ENCODE results near the gene COPA.

Gene COPA

GRCh38 chr1:160260406-160261382 is 82.4 kb downstream of the COPA start:
- Histone ChIP-seq H3K36me3 (no peaks in the 10 kb centered on the region), H3K9me3 (no peaks in the 10 kb centered on the region), H3K27me3 (no peaks in the 10 kb centered on the region), H3K27ac (peak overlapping the region; percentile 92), H3K4me1 (ENCODE audit: control insufficient read depth in 1 of 2, insufficient read depth in 1 of 2, low read depth in 1 of 2, low read length in 1 of 2) (peaks cover 14 to 21% of the 10 kb centered on the region in 2 experiments), H3K4me3 (ENCODE audit: low read depth in 1 of 2, low read length in 1 of 2) (peak overlapping the region; percentile 72 to 83)
- TF ChIP-seq CTCF (IDR thresholded peaks at IDR 0.05): no peak

GRCh38 chr1:160258177-160258798 is 84.8 kb downstream of the COPA start:
- Histone ChIP-seq H3K4me3 (ENCODE audit: low read depth in 1 of 2, low read length in 1 of 2) (no peak overlapping the region), H3K27ac (no peak overlapping the region), H3K27me3 (no peaks in the 10 kb centered on the region), H3K36me3 (peaks cover 4% of the 10 kb centered on the region), H3K9me3 (no peaks in the 10 kb centered on the region), H3K4me1 (ENCODE audit: control insufficient read depth in 1 of 2, insufficient read depth in 1 of 2, low read depth in 1 of 2, low read length in 1 of 2) (peaks cover 14 to 21% of the 10 kb centered on the region in 2 experiments)
- no peak for TF ChIP-seq CTCF (IDR thresholded peaks at IDR 0.05)

- Histone ChIP-seq H3K27me3 (no peaks in the 10 kb centered on the region), H3K27ac (no peak overlapping the region), H3K4me1 (ENCODE audit: control insufficient read depth in 1 of 2, insufficient read depth in 1 of 2, low read depth in 1 of 2, low read length in 1 of 2) (peaks cover 14 to 16% of the 10 kb centered on the region in 2 experiments), H3K36me3 (peaks cover 4% of the 10 kb centered on the region), H3K9me3 (no peaks in the 10 kb centered on the region), H3K4me3 (ENCODE audit: low read depth in 1 of 2, low read length in 1 of 2) (no peak overlapping the region)
- no peak for TF ChIP-seq CTCF (IDR thresholded peaks at IDR 0.05)
These were observed 85.5 kb downstream of the COPA start for GRCh38 chr1:160257411-160258015.

GRCh38 chr1:160256396-160257046 is 86.5 kb downstream of the COPA start:
- Histone ChIP-seq H3K4me1 (ENCODE audit: control insufficient read depth in 1 of 2, insufficient read depth in 1 of 2, low read depth in 1 of 2, low read length in 1 of 2) (peaks cover 10% of the 10 kb centered on the region in 2 experiments), H3K4me3 (ENCODE audit: low read depth in 1 of 2, low read length in 1 of 2) (no peak overlapping the region), H3K9me3 (no peaks in the 10 kb centered on the region), H3K27ac (no peak overlapping the region), H3K27me3 (no peaks in the 10 kb centered on the region), H3K36me3 (peaks cover 10% of the 10 kb centered on the region)
- TF ChIP-seq CTCF (IDR thresholded peaks at IDR 0.05): no peak

GRCh38 chr1:160255781-160256300 is 87.2 kb downstream of the COPA start:
- Histone ChIP-seq H3K27ac (no peak overlapping the region), H3K9me3 (no peaks in the 10 kb centered on the region), H3K4me1 (ENCODE audit: control insufficient read depth in 1 of 2, insufficient read depth in 1 of 2, low read depth in 1 of 2, low read length in 1 of 2) (peaks cover 3 to 4% of the 10 kb centered on the region in 2 experiments), H3K4me3 (ENCODE audit: low read depth in 1 of 2, low read length in 1 of 2) (no peak overlapping the region), H3K27me3 (no peaks in the 10 kb centered on the region), H3K36me3 (peaks cover 12% of the 10 kb centered on the region)
- no peak for TF ChIP-seq CTCF (IDR thresholded peaks at IDR 0.05)

Measured in neutrophil (primary cell).